AML-193 (cell line): Measurements from ENCODE around the gene CA11.
"Not testable (repeated sequence)": the region's sequence is repeated elsewhere in the genome, so short reads cannot be mapped to it uniquely, and the experiment has no call there.

ENCODE experiments used
- DNase-seq, 2 experiments: peaks; one replicate each; lab custom pipeline; 2025; lab: John Stamatoyannopoulos, UW

Gene CA11

GRCh38 chr19:48646001-48646721 is at the start of gene CA11:
Gene CA11, minus strand, starts transcription at chr19:48646187. Its CDS starts 555 bp downstream, at chr19:48645632.
- peak; percentile 67 to 71 for DNase-seq

- DNase-seq: not testable (repeated sequence)
Observed at GRCh38 chr19:48693629-48694028, 47.6 kb upstream of the CA11 start.

- no peak for DNase-seq
Observed at GRCh38 chr19:48689449-48689848, 43.5 kb upstream of the CA11 start.

GRCh38 chr19:48687776-48688175 is 41.8 kb upstream of the CA11 start:
- DNase-seq: no peak

DNA sequence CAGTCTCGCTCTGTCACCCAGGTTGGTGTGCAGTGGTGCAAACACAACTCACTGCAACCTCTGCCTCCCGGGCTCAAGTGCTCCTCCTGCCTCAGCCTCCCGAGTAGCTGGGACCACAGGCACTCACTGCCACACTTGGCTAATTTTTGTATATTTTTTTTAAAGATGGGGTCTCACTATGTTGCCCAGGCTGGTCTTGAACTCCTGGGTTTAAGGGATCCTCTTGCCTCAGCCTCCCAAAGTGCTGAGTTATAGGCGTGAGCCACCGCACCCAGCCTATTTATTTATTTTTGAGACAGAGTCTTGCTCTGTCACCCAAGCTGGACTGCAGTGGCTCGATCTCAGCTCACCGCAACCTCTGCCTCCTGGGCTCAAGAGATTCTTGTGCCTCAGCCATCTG is 40.6 kb upstream of the CA11 start:
- DNase-seq: not testable (repeated sequence)

DNA sequence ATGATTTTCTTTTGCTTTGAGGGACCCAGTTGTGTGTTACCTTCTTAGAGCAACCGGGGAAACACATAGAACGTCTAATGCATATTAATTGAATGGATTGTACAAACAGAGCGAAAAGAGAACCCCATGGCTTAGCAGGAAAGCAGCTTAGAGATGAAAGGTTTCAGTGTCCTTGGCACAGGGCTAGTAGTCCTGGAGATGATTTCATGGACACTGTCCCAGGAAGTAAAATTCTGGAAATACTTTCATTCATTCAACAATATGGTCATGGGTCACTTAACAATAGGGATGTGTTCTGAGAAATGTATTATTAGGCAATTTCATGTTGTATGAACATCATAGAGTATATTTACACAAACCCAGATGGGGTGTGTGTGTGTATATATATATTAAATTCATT is 40.1 kb upstream of the CA11 start:
- no peak for DNase-seq

DNA sequence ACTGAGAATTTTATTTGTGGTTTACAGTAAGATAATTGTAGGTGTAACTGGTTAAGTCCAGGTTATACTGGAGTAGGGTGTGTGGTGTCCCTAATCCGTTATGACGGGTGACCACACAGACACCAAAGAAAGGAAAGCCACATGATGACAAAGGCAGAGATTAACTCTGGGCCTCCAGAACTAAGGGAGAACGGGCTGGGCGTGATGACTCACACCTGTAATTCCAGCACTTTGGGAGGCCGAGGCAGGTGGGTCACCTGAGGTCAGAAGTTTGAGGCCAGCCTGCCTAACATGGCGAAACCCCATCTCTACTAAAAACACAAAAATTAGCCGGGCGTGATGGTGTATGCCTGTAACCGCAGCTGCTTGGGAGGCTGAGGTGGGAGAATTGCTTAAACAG is 39.6 kb upstream of the CA11 start:
- DNase-seq: no peak

DNA sequence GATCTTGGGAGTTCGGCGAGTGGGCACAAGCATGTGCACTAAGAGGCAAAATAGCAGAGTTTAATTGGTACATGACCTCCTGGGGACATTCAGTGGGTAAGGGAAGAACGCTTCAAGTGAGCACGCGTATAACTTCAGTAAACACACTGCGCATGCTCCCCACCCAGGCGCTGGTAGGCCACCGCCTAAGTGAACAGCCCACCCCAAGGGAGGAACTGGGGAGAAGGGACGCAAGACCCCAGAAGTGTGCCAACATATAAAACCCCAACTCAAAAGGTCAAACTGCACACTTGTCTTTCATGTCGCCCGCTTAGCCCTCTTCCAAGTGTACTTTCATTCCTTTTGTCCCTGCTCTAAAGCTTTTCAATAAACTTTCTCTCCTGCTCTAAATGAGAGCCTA is 37.4 kb upstream of the CA11 start:
- no peak for DNase-seq

DNA sequence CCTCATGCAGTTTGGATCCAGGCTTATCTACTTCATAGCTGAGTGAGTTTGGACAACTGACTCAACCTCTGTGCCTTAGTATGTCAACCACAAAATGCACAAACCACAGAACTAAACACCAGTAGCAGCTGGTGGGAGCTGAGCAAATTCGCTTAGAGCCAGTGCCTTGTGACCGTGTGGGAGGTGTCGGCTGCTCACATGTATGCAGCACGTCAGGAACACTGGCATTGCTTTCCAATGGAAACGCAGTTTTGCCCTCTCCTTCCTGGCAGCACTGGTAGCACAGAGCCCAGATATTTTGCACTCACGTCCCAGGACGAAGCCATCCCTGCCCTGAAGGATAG is 35.1 kb upstream of the CA11 start:
- no peak for DNase-seq

GRCh38 chr19:48680436-48681126 is 34.6 kb upstream of the CA11 start:
- no peak for DNase-seq

GRCh38 chr19:48680006-48680405 is 34.0 kb upstream of the CA11 start:
- not testable (repeated sequence) for DNase-seq

DNA sequence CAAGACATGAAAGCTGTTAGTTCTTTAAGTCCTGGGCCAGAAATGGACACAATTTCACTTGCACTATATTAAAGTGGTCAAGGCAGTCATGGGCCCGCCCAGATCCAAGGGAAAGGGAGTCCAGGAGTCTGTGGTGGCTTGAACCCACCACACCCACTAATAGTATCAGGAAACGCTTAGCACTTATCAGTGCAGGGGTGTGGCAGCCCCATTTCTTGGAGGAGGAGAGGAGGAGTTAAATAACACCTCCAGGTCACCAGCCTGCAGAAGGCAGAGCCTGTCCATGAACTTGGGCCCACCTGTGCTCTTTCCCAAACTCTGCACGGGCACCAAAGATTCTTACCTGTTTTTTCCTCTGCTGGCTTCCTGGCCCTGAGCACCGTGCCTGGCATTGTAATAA is 32.2 kb upstream of the CA11 start:
- DNase-seq: no peak

- no peak for DNase-seq
Observed at GRCh38 chr19:48676887-48677286, 30.9 kb upstream of the CA11 start.

GRCh38 chr19:48676487-48676886 is 30.5 kb upstream of the CA11 start:
- no peak for DNase-seq

DNA sequence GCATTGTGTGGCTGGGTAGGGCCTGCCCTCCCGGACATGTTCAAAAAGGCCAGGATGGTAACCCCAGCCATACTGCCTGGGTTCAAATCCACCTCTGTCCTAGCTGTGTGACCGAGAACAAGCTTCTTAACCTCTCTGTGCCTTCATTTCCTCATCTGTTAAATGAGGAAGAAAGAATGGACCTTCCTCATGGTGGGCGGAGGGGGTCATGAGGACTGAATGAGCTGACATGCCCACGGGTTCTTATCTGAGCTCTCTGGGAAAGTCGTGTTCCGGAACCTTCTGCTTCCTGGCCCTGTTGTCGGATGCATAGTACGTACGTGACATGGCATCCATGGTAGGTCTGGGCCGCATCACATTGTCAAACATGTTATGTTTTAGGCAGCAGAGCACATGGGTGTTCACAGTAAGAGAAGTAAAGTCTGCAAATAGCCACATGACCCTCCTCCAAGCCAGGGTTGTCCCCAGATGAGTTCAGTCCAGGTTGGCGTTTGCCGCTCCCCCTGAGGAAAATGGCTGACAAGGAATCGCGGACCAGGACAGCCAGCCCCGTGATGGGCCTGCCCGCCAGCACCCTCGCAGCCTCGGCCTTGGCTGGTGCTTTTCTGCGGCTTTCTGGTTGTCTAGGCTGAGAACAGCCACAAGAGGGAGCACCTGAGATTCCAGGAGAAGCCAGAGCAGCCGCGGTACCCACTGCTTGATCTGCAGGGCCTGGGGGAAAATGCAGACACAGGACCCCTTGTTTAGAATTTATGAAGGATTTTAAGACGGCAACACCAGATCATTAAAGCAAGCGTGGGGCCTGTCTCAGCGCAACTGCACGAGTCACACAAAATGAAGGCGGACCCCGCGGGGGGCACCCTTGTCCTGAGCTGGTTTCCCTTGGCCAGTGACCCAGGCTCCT is 29.2 kb upstream of the CA11 start:
- DNase-seq: peak; percentile 56 to 60

DNA sequence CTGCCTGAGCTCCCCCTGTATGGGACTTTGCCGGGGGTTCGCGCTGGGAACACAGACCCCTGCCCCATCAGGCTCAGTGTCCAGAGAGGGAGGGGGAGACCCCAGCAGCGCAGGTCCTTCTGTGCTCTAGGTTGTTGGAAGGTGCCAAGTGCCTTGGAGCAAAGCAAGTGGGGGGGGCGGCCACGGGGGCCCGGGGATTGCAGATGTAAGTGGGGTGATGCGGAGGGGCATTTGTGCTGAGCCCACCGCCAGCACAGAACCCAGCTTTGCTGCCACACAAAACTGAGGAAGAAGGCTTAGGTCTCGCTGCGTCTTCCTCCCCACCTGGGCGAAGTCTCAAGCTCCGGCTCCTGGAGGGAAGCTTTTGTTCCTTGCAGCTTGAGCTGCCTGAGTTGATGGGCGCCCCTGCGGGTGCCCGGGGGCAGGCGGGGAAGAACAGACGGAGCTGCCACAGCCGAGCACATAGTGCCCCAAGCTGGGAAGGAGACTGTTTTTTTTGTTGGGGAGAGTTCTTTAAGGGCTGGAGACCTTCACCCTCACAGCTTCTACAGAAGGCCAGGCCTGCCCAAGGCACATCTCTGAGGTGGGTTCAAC is 28.3 kb upstream of the CA11 start:
- DNase-seq: no peak

GRCh38 chr19:48673436-48674100 is 27.6 kb upstream of the CA11 start:
- DNase-seq: no peak

- no peak for DNase-seq
Observed at GRCh38 chr19:48672994-48673393, 27.0 kb upstream of the CA11 start, which contains the start of gene NTN5. Gene NTN5, minus strand, starts transcription at chr19:48673017. Its CDS starts 2,031 bp downstream, at chr19:48670986.

DNA sequence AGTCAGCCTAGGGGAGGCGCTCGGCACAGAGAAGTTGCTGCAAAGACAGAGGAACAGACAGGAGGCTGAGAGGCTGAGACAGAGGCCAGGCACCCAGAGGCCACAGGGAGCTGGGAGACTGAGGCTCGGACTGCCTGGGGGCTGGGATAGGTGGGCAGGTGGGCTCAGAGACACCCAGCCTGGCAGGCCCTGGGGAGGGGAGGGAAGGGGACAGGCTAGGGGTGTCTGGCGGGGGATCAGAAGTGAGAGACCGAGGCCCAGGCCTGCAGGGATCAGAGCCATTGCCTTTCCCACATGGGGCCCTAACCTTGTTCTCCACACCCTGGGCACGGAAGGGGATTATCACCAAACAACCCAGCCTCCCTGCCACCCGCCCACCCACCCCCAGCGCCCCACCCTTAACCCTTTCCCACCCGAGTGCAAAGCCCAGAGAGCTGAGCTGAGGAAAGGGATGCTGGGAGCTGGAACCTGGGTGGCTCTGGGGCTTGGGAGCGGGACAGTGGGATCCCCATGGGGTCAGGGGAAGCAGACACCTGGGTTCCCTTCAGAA is 25.5 kb upstream of the CA11 start:
- DNase-seq: no peak

GRCh38 chr19:48670699-48671445 is 24.9 kb upstream of the CA11 start:
- DNase-seq: no peak
